Measurements from ENCODE around the gene DHH.
"Not testable (repeated sequence)": the region's sequence is repeated elsewhere in the genome, so short reads cannot be mapped to it uniquely, and the experiment has no call there.

DHH gene

GRCh38 chr12:49130151-49131050, 35.8 kb upstream of the DHH start:
- Histone ChIP-seq H3K4me3 (ENCODE audit: low read depth in 1 of 2, low read length in 2 of 2) (peak overlapping the region; percentile 78 to 97), H3K9ac (ENCODE audit: low read depth in 1 of 2, low read length in 2 of 2) (peak overlapping the region; percentile 99), H3K9me3 (ENCODE audit: control insufficient read depth in 1 of 2, low read length in 2 of 2) (no peaks in the 10 kb centered on the region), H3K36me3 (ENCODE audit: control insufficient read depth in 1 of 2, insufficient read depth in 2 of 2, low read length in 2 of 2) (peaks cover 17 to 24% of the 10 kb centered on the region in 2 donors), H3K27me3 (ENCODE audit: control insufficient read depth in 1 of 2, insufficient read depth in 2 of 2, low read length in 2 of 2) (no peaks in the 10 kb centered on the region), H3K4me1 (ENCODE audit: control insufficient read depth in 1 of 2, insufficient read depth in 2 of 2, low read length in 2 of 2) (peaks cover 15 to 22% of the 10 kb centered on the region in 2 donors), H3K27ac (ENCODE audit: low read depth, low read length) (peak overlapping the region; percentile 99)

GRCh38 chr12:49129332-49130150, 34.9 kb upstream of the DHH start:
- peaks cover 17 to 24% of the 10 kb centered on the region in 2 donors for H3K36me3 ChIP-seq (ENCODE audit: control insufficient read depth in 1 of 2, insufficient read depth in 2 of 2, low read length in 2 of 2)
- no peaks in the 10 kb centered on the region for H3K27me3 ChIP-seq (ENCODE audit: control insufficient read depth in 1 of 2, insufficient read depth in 2 of 2, low read length in 2 of 2)
- H3K4me3 ChIP-seq (ENCODE audit: low read depth in 1 of 2, low read length in 2 of 2) = peak overlapping the region; percentile 78 to 97
- H3K27ac ChIP-seq (ENCODE audit: low read depth, low read length) = peak overlapping the region; percentile 99
- H3K4me1 ChIP-seq (ENCODE audit: control insufficient read depth in 1 of 2, insufficient read depth in 2 of 2, low read length in 2 of 2) = peaks cover 15 to 22% of the 10 kb centered on the region in 2 donors
- H3K9me3 ChIP-seq (ENCODE audit: control insufficient read depth in 1 of 2, low read length in 2 of 2) = no peaks in the 10 kb centered on the region
- H3K9ac ChIP-seq (ENCODE audit: low read depth in 1 of 2, low read length in 2 of 2) = peak overlapping the region; percentile 99

DNA sequence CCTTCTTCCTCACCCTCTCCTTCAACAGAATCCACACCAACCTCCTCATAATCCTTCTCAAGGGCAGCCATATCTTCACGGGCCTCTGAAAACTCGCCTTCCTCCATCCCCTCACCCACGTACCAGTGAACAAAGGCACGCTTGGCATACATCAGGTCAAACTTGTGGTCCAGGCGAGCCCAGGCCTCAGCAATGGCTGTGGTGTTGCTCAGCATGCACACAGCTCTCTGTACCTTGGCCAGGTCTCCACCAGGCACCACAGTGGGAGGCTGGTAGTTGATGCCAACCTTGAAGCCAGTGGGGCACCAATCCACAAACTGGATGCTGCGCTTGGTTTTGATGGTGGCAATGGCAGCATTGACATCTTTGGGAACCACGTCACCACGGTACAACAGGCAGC, 33.4 kb upstream of the DHH start:
- H3K4me1 ChIP-seq (ENCODE audit: control insufficient read depth in 1 of 2, insufficient read depth in 2 of 2, low read length in 2 of 2) = peaks cover 15 to 19% of the 10 kb centered on the region in 2 donors
- H3K9me3 ChIP-seq (ENCODE audit: control insufficient read depth in 1 of 2, low read length in 2 of 2); H3K4me3 ChIP-seq (ENCODE audit: low read depth in 1 of 2, low read length in 2 of 2); H3K27me3 ChIP-seq (ENCODE audit: control insufficient read depth in 1 of 2, insufficient read depth in 2 of 2, low read length in 2 of 2); H3K27ac ChIP-seq (ENCODE audit: low read depth, low read length); H3K9ac ChIP-seq (ENCODE audit: low read depth in 1 of 2, low read length in 2 of 2): not testable (repeated sequence)
- peaks cover 17 to 24% of the 10 kb centered on the region in 2 donors for H3K36me3 ChIP-seq (ENCODE audit: control insufficient read depth in 1 of 2, insufficient read depth in 2 of 2, low read length in 2 of 2)

- Histone ChIP-seq H3K36me3 (ENCODE audit: control insufficient read depth in 1 of 2, insufficient read depth in 2 of 2, low read length in 2 of 2) (peaks cover 17 to 24% of the 10 kb centered on the region in 2 donors), H3K9me3 (ENCODE audit: control insufficient read depth in 1 of 2, low read length in 2 of 2) (no peaks in the 10 kb centered on the region), H3K4me1 (ENCODE audit: control insufficient read depth in 1 of 2, insufficient read depth in 2 of 2, low read length in 2 of 2) (peaks cover 13 to 15% of the 10 kb centered on the region in 2 donors), H3K27me3 (ENCODE audit: control insufficient read depth in 1 of 2, insufficient read depth in 2 of 2, low read length in 2 of 2) (no peaks in the 10 kb centered on the region), H3K9ac (ENCODE audit: low read depth in 1 of 2, low read length in 2 of 2) (no peak overlapping the region), H3K4me3 (ENCODE audit: low read depth in 1 of 2, low read length in 2 of 2) (no peak overlapping the region), H3K27ac (ENCODE audit: low read depth, low read length) (no peak overlapping the region)
These were observed 32.5 kb upstream of the DHH start for GRCh38 chr12:49126852-49127763.

- H3K9me3 ChIP-seq (ENCODE audit: control insufficient read depth in 1 of 2, low read length in 2 of 2) = no peaks in the 10 kb centered on the region
- no peaks in the 10 kb centered on the region for H3K27me3 ChIP-seq (ENCODE audit: control insufficient read depth in 1 of 2, insufficient read depth in 2 of 2, low read length in 2 of 2)
- no peaks in the 10 kb centered on the region for H3K4me1 ChIP-seq (ENCODE audit: control insufficient read depth in 1 of 2, insufficient read depth in 2 of 2, low read length in 2 of 2)
These were observed 26.6 kb upstream of the DHH start for GRCh38 chr12:49121047-49121696.

DNA sequence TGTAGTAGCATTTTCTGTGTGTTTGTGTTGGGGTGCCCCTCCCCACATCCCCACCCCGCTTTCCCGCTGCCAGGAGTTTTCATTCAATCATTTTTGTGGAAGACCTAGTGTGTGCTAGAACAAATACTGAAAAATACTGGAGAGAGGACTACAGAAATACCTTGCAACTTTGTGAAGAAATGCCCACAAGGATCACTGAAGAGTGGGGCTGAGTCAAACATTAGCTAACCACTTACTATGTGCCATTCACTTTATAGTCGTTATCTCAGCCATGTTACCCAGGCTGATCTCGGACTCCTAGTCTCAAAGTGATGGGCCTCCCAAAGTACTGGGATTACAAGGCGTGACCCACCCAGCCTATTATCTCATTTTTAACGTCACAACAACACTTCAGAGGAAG, 16.6 kb upstream of the DHH start:
- Histone ChIP-seq H3K9me3 (ENCODE audit: control insufficient read depth in 1 of 2, low read length in 2 of 2) (no peaks in the 10 kb centered on the region), H3K4me1 (ENCODE audit: control insufficient read depth in 1 of 2, insufficient read depth in 2 of 2, low read length in 2 of 2) (peaks cover 17 to 23% of the 10 kb centered on the region in 2 donors), H3K27me3 (ENCODE audit: control insufficient read depth in 1 of 2, insufficient read depth in 2 of 2, low read length in 2 of 2) (no peaks in the 10 kb centered on the region), H3K9ac (ENCODE audit: low read depth in 1 of 2, low read length in 2 of 2) (peak overlapping the region in 1 of 2 donors; percentile 89), H3K4me3 (ENCODE audit: low read depth in 1 of 2, low read length in 2 of 2) (peak overlapping the region; percentile 80 to 85), H3K36me3 (ENCODE audit: control insufficient read depth in 1 of 2, insufficient read depth in 2 of 2, low read length in 2 of 2) (peaks cover 0 to 8% of the 10 kb centered on the region in 2 donors), H3K27ac (ENCODE audit: low read depth, low read length) (no peak overlapping the region)

More at GRCh38 chr12:49121047-49121696, 26.6 kb upstream of the DHH start:
- Histone ChIP-seq H3K27ac (ENCODE audit: low read depth, low read length) (no peak overlapping the region), H3K36me3 (ENCODE audit: control insufficient read depth in 1 of 2, insufficient read depth in 2 of 2, low read length in 2 of 2) (no peaks in the 10 kb centered on the region), H3K9ac (ENCODE audit: low read depth in 1 of 2, low read length in 2 of 2) (no peak overlapping the region), H3K4me3 (ENCODE audit: low read depth in 1 of 2, low read length in 2 of 2) (no peak overlapping the region)

DNA sequence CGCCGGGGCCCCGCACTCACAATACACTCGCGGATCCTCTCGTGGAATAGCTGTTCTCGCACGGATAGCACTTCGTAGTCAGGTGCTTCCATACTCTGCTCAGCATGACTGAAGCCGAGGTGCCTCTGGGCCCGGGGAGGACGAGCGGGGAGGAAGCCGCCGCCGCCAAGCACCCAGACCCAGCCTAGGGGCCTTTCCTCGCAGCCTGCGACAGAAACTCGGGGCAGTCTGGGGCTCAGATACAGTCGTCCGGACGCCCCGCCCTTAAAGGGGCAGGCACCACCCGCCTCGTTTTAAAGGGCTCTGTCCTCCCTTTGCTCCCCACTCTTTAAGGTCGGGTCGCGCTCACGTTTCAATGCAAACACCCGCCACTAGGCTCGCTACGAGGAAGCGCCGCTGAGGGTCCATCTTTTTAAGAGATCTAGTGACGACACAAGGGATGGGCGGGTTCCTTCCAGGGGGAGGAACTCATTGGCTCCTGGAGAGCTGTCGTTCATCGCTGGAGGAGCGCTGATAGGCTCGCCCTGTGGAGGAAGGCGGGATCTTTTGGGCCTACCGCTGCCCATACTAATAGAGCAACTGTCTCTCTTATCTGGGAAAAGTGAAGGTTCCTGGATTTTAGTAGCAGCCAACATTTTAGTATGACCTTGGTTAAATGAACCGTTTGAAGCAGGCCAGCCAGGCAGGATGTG, 16.0 kb upstream of the DHH start, which contains the start of gene LMBR1L:
TSS of gene LMBR1L (minus strand) at position 384 of the 692 bp plus-strand sequence. CDS start at position 92, 292 bp downstream.
- Histone ChIP-seq H3K9me3 (ENCODE audit: control insufficient read depth in 1 of 2, low read length in 2 of 2) (no peaks in the 10 kb centered on the region), H3K9ac (ENCODE audit: low read depth in 1 of 2, low read length in 2 of 2) (peak within 1 kb of the TSS; percentile 66 to 89), H3K4me3 (ENCODE audit: low read depth in 1 of 2, low read length in 2 of 2) (peak within 1 kb of the TSS; percentile 80 to 85), H3K27ac (ENCODE audit: low read depth, low read length) (peak within 1 kb of the TSS; percentile 96), H3K36me3 (ENCODE audit: control insufficient read depth in 1 of 2, insufficient read depth in 2 of 2, low read length in 2 of 2) (peaks cover 0 to 11% of the 10 kb centered on the region in 2 donors), H3K27me3 (ENCODE audit: control insufficient read depth in 1 of 2, insufficient read depth in 2 of 2, low read length in 2 of 2) (no peaks in the 10 kb centered on the region), H3K4me1 (ENCODE audit: control insufficient read depth in 1 of 2, insufficient read depth in 2 of 2, low read length in 2 of 2) (peaks cover 17 to 29% of the 10 kb centered on the region in 2 donors)

GRCh38 chr12:49109641-49110463, 15.3 kb upstream of the DHH start:
- peaks cover 17 to 32% of the 10 kb centered on the region in 2 donors for H3K4me1 ChIP-seq (ENCODE audit: control insufficient read depth in 1 of 2, insufficient read depth in 2 of 2, low read length in 2 of 2)
- peak overlapping the region; percentile 66 to 89 for H3K9ac ChIP-seq (ENCODE audit: low read depth in 1 of 2, low read length in 2 of 2)
- no peaks in the 10 kb centered on the region for H3K9me3 ChIP-seq (ENCODE audit: control insufficient read depth in 1 of 2, low read length in 2 of 2)
- H3K4me3 ChIP-seq (ENCODE audit: low read depth in 1 of 2, low read length in 2 of 2) = peak overlapping the region; percentile 80 to 85
- H3K36me3 ChIP-seq (ENCODE audit: control insufficient read depth in 1 of 2, insufficient read depth in 2 of 2, low read length in 2 of 2) = peaks cover 0 to 19% of the 10 kb centered on the region in 2 donors
- H3K27ac ChIP-seq (ENCODE audit: low read depth, low read length) = peak overlapping the region; percentile 96
- no peaks in the 10 kb centered on the region for H3K27me3 ChIP-seq (ENCODE audit: control insufficient read depth in 1 of 2, insufficient read depth in 2 of 2, low read length in 2 of 2)

All from duodenal mucosa (tissue), 2 donors.